ENCODE data around the gene NPFFR1. TPM values are rescaled to one million over a fixed set of nuclear protein-coding genes. Genes with fewer than 3 reads are reported as not detected.

Gene NPFFR1, protein sequence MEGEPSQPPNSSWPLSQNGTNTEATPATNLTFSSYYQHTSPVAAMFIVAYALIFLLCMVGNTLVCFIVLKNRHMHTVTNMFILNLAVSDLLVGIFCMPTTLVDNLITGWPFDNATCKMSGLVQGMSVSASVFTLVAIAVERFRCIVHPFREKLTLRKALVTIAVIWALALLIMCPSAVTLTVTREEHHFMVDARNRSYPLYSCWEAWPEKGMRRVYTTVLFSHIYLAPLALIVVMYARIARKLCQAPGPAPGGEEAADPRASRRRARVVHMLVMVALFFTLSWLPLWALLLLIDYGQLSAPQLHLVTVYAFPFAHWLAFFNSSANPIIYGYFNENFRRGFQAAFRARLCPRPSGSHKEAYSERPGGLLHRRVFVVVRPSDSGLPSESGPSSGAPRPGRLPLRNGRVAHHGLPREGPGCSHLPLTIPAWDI
- not detected for total RNA-seq

DNA sequence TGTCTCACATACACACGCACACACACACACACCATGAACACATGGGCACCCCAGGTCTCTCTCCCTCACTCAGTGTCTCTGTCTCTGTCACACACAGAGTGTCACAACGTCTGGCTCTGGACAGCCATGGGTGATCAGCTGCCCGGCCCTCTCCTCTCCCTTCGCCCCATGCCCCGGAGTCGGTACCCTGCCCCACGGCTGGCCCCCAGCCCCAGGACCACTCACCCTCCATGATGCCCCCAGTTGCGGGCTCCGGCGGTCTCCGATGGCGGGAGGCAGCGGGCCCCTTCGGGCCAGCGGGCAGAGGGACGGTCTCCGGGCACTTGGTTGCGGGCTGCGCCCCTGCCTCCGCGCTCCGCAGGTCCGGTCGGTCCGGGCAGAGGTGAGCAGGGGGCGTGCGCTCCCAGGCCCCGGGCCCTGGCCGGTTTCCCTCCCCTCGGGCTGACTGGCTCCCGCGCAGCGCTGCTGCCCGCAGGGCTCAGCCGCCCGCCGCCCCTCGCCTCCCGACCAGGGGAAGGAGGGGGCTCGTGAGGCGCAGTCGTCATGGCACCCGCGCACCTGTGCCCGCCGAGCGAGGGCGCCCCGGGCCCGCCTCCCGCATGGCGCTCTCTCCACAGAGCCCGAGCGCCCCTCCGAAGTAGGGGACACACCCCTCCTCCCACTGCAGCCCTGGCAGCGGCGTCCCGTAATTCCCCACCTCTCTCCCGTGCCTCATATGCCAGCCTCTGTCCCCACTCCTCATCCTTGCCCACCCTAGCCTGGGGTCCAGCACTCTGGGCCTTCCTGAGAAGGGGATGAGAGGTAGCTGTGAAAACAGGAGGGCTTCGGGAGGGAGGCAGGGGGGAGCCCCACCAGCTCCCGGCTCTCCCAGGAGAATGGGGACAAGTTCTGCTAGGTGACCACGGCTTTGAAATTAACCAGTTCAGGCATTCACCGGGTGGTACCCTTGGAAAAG lies at the start of gene NPFFR1:
NPFFR1 (minus strand) TSS at position 560 of the 955 bp plus-strand sequence; CDS start at position 232, 328 bp downstream.
- DNase-seq, result no peak

DNA sequence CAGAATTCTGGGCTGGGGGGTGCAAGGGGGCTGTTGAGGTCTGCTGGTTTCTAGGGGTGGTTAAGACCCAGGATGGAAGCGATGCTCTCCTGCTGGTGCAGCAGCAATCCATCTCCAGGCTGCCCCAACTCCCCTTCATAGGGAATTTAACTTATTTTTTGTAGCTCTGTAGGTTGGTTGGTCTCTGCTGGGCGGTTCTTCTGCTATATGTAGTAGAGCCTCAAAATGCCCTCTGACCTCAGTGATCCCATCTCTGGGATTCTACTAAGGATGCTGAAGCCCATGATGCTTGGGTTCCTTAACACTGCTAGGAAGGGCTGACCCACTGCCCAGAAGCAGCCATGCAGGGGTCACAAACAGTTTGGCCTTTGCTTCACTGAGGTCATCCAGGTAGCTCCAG lies 49.5 kb upstream of the NPFFR1 start:
- no peak for DNase-seq

DNA sequence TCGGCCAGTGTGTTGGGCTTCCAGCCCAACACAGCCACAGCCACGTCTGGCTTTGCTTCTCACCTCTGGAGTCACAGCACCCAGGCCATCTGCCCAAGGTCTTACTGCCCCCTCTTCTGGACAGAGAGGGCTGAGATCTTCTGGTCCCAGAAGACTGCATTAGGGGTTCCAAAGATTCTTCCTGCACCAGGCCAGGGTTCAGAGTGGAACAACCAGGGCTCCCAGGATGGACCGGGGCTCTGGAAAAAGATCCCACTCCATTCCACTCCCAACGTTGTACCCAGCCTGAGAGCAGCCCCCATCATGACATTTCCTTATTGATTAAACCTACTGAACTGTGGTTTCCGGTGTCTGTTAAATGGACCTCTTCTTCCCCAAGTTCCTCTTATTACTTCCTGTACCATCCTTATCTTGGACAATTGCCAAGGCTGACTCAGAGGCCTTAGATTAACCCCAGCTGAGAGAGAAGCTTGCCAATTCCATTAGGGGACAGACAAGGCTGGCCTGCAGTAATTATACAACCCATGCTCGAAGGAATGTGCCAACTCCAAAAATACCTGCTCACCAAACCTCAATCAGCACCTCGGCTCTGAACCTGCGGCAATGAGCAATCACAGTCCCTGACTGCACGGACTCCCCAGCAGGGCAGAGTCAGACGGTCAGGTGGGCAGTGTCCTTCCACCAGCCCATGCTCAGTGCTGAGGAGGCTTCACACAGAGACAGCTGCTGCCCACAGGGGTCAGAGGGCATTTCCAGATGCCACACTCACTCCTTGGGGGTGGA lies 47.9 kb upstream of the NPFFR1 start:
- DNase-seq, result no peak

DNA sequence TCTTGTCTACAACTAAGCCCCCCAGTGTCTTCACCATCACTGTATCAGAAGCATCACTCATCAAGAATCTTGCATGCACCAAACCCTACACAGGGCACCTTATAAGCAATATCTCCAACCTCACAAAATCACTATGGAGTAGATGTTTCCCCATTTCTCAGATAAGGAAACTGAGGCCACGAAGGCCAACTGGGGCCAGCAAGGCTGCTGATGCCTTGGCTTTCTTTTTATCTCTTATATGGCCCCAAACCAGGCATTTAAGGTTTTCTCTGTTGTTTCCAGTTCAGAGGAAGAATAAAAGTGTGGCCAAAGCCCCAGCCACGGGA lies 47.3 kb upstream of the NPFFR1 start:
- no peak for DNase-seq

DNA sequence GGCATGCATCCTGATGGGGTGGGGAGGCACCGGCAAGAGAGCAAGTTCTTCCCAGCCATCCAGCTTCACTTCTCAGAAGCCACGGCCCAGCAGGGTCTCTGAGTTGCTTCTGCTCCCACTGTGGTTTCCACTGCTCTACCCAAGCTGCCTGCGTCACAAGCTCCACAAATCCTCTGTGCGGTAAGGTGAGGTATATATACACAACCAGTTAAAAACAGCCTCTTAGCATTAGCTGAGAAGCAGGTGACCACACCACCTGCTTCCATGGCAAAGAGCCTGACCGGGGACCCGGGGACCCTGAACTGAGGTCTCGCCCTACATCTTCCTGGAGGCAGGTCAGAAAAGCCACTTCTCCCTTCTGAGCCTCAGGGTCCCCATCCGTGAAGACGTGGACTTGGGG lies 46.9 kb upstream of the NPFFR1 start:
- no peak for DNase-seq

DNA sequence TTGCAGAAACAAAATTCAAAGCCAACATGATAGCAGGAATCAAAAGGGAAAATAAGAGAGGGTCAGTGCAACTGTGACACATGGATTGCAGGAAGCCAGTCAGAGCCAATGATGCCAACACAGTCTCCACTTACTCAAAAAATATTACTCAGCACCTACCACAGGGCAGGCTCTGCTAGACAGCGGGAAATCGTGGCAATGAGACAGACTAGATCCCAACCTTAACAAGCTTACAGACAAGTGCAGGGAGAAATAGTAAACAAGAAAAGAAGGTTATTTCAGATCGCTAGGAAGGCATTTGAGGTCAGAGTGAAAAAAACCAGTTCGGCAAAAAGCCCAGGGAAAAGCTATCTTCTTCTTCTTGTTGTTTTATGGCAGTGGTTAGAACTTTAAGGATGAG lies 45.2 kb upstream of the NPFFR1 start:
- DNase-seq, result no peak

DNA sequence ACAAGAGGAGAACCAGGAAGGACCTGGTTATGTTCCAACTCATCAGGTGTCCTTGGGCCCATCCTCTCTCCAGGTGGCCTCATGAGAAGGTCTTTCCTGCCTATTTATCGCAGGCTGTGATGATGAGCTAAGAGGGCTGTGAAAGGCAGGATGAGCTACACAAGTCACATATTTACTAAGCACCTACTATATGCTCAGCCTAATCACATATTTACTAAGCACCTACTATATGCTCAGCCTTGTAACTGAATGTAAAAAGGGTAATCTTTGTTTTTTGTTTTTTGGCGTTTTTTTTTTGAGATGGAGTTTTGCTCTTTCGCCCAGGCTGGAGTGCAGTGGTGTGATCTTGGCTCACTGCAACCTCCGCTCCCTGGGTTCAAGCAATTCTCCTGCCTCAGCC lies 44.2 kb upstream of the NPFFR1 start:
- no peak for DNase-seq

DNA sequence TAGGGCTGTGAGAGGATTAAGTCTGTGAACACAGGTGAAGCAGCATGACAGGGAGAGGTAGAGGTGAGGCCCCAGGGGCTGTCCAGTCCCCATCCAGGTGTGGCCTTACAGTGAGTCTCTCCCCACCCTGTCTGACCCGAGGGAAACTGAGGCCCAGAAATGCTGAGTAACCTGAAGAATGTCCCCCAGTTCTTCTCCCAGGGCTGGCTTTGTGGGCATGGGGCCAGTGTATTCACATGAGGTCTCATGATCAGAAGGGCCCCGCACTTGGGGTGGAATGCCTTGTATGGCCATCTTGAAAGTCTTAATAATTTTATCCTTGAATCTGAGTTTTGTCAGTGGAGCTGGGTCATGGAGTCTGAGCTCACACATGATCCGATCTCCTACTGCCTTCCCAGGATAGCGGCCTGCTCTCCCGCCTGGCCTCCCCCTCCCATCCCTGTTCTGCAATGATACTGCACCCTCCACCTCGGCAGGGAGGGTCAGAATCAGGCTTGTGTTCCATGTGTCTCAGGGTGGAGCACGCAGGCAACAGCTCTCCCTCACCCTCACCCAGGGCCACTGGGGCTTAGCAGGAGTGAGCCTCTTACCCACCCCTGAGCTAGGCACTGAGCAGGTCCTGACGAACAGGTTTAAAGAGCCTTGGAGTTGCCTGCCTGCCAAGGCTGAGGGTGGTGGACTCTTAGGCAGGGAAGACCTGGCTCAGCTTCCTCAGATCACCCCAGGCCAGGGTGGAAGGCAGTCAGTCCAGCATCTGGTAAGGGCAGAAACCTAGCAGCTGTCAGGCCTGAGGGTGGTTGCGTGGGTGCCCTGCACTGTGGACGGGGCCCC lies 41.4 kb upstream of the NPFFR1 start:
- DNase-seq, result no peak

DNA sequence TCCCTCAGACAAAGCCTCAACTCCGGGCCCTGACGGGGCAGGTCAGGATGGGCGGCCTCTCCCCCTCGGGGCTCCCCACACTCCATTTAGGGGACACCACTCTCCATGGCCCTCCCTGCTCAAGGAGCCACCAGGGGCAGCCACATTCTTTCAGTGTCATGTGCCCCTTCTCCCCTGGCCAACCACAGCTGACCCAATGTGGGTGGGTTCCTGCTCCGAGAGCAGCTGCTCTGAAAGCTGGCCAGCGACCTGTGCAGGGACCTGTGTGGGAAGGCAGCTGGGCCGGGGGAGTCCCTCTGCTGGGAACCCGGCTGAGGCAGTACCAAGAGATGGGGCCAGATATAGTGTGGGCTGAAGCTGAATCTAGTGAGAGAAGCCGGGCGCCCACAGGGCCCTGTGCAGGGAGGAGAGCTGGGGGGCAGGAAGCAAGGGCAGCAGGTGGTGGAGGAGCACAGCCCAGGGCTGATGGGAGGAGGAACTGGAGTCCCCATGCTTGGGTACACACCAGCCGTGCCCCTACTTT lies 40.6 kb upstream of the NPFFR1 start:
- no peak for DNase-seq

DNA sequence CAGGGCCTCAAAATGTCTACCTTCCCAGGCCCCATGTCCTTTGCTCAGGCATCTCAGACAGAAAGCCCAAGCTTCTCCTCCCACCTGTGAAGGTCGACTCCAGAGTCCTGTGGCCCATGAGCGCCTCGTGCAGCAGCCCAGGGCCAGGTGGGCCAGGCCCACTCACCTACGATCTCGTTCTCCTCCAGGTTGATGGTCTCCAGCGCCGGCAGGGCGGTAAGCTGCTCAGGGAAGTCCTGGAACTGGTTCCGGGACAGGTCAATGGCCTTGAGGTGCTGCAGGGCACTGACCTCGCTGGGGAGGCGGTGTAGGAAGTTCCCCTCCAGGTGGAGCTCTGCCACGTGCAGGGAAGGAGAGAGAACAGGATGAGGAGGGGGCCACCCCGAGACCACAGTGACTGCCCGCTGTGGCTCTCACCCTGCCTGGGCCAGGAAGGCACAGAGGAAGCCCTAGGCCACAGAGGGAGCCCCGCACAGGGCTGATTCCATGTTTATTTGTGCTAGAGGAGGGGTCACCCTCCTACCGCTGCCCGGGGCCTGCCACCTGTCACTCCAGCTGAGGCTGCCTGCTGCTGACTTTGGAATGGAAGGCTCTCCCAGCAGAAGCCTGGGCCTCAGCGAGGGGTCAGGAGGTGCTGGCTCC lies 40.0 kb upstream of the NPFFR1 start:
- no peak for DNase-seq

DNA sequence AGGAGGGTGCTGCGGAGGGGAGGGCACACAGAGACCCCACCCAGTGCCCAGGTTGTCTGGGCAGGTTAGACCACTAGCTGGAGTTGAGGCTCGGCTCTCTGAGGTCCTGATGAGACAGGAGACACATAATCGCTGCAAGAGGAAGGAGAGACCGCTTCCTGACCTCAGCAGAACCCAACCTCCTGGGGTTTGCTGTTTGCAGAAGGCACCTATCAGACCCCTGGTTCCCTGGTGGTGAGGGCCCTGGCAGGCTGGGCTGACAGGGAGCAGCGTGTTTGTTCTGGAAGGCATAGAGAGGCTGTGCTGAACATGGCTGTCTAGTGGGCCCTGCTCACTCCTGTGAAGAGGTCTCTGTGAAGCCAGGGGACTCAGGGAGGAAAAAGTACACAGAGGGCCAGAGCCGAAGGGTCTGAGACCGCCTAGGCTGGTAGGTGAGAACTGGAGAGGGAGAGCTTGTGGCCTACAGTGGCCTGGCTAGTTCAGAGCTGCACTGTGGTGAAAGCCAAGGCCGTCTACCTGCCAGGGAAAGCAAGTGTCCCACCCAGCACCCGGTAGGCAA lies 39.4 kb upstream of the NPFFR1 start:
- DNase-seq, result no peak

DNA sequence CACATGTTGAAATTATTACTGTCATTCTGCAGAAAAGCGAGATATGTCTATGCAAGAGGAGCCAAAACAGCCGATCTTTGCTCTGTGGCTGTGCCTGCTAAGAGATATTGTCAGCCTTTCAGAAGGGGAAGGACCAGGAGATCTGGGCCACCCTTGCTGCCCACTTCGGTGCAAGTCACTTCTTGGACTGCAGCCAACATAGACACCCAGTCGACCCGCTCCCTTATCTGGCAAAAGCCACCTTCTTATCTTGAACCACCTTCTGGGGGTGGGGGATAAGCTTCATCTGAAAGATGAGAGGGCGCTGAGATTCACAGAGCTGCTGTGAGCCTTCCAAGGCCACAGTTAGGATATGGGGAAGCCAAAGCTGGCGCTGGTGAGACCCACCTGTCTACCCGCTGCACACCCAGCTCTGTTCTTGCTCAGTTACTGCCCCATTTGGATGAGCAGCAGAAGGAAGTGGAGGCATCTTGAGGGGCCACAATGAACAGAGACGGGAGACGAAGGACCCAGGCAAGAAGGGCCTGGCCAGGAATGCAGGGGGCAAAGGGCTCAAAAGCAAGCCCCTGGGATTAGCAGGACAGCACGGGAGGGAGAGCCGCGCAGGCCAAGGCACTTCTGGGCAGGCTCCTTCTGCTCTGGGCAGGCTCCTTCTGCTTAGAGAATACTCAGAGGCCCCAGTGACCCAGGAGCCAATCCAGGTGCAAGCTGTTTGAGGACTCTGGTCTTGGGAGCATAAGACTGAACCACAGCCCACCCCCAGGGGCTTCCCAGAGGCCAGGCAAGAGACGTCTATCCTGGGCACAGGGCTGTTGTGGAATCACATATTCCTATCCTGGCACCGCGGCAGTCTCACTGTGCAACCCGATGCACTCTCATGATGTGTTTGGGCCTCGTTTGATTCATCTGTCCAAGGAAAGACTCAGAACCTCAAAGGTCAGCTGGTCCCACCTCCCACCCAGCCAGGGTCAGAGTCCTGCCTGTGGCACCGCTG lies 38.4 kb upstream of the NPFFR1 start:
- no peak for DNase-seq

DNA sequence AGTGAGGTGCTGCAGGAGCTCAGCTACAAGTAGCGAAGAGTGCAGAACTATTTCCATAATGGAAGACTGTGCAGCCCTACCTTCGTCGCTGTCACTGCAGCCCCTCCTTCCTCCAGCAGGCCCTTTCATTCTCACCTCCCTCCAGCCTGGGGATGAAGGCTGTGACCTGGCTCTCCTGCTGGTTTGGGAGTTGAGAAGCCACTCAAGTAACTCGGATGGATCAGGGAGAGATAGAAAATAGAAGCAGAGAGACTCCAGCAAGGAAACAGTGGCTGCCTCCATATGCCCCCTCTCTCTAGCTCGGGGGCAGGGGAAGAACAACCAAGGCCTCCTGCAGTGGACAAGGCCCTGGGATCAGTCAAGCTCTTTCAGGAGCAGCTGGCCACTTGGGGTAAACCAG lies 37.4 kb upstream of the NPFFR1 start:
- DNase-seq, result no peak

DNA sequence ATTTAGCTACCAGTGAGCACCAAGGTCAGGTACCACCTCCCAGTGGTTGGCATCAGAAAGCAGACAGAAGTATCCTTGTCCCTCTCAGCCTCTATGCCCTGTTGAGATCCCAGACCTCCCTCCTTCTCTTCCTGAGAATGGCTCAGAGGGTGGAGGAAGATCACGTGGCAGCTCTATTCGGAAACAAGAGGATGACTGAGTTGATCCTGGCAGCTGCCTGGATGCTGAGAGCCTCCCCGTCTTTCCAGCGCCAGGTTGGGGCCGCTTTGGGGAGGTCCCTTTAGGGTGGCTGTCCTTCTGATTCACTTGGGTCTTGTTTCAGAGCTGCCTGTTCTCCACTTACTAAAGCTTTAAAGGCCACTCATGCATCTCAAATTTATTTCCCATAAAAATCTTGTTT lies 36.9 kb upstream of the NPFFR1 start:
- no peak for DNase-seq

DNA sequence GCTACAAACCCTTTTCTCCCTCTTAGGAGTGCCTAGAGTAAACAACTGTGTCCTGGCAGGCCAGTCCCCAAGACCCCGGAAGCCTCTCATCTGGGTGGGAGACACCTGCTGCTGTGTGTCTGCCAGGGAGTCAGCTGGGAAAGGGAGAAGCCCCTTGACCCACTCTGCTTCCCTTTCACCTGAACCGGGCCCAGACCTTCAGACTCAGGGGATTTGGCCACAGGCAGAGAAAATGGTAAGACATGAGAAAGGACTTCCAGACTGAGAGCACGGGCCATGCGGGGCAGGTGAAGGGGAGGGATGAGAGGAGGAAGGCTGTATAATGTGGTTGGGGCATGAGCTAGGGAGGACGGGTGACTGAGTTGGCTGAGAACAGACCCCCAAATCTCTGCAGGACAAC lies 36.0 kb upstream of the NPFFR1 start:
- no peak for DNase-seq

DNA sequence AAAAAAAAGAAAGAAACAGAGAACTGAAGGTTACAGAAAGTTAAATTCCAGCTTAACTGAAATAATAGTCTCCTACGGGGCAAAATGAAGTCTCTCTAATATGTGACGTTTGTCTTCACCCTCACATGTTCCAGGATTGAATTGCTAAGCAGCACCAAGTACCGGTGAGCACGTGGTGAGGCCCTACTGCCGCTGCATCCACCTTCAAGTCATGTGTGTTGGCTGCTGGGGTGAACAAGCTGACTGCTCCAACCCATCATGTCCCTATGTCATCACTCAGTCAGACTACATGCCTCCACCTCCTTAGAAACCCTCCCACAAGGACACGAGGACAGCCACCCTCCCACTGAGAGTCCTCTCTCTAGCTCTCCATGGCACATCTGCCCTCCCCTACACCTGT lies 35.4 kb upstream of the NPFFR1 start:
- no peak for DNase-seq

DNA sequence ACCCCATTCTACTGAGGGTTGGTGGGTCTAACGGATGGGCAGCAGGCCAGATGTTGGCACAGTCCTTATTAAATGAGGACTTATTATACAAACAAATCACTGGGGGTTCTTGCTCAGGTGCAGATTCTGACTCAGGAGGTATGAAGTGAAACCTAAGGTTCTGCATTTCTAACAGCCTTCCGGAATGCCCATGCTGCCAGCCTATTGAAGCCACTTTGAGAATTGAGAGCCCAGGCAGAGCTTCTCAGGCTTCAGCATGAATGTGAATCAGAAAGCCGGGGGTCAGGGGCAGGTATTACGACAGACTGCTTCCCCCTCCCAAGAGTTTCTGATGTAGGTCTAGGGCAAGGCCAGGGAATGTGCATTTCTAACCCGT lies 34.1 kb upstream of the NPFFR1 start:
- no peak for DNase-seq

DNA sequence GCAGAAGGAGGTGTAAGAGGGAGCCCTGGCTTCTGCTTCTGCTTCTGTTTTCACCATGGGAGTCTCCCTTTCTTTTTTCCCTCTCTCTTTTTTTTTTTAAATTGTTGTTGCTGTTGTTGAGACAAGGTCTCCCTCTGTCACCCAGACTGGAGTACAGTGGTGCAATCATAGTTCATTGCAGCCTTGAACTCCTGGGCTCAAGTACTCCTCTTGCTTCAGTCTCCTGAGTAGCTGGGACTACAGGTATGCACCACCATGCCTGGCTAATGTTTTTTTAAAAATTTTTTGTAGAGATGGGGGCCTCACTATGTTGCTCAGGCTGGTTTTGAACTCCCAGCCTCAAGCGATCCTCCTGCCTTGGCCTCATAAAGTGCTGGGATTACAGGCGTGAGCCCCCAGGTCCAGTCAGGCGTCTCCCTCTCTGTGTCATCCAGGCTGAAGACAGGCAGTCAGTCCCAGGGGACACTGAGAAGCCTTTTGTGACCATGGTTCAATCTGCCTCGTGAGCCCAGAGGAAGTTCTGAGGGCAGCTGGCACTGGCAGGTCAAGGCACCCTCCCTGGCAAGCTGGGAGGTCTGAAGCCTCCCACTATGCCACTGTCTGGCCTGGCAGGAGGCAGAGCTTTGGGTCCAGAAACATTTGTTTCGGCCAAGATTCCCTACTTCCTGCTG lies 33.6 kb upstream of the NPFFR1 start:
- no peak for DNase-seq

DNA sequence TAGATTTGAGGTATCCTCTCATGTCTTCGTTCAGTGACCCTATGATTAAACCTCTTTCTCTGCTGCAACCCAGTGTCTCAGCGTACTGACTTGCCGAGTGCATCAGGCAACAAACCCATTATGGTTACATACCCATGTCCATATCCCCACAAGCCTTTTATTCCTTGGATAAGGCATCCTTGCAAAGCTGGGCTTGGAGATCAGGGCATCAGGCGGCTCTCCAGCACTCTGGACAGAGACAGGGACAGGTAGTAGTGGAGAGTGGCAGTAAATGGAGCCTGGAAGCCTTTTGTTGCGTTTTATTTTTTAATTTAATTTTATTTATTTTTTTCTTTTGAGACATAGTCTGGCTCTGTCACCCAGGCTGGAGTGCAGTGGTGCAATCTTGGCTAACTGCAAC lies 32.0 kb upstream of the NPFFR1 start:
- no peak for DNase-seq
